Neural cell (in vitro differentiated cells): ENCODE data around the gene NMUR1. TPM values are rescaled to one million over a fixed set of nuclear protein-coding genes. Genes with fewer than 3 reads are reported as not detected.

Source experiments
- H2AFZ ChIP-seq: fragments of 200-600, 300-800 bp; sonication (generic), shearing (Covaris generic); 2 replicates; pipeline ENCODE4 v1.6.0; 2014; ENCODE audit warnings: low read depth, mild to moderate bottlenecking, antibody characterized with exemption, low read length, moderate library complexity
- H3F3A ChIP-seq: fragments of 200-600 bp; shearing (Covaris generic); 2 replicates; pipeline ENCODE4 v1.6.1; 2016; ENCODE audit warnings: mild to moderate bottlenecking, moderate library complexity, mixed read lengths, antibody characterized with exemption, low read length; ENCODE audit not compliant: insufficient read depth, poor library complexity, severe bottlenecking
- H3K27ac ChIP-seq: fragments of 200-600, 300-800 bp; sonication (generic), shearing (Covaris generic); 2 replicates; pipeline ENCODE4 v1.5.1; 2014; ENCODE audit warnings: mild to moderate bottlenecking, low read length, moderate library complexity
- H3K27me3 ChIP-seq: fragments of 300-800, 200-600 bp; sonication (generic), shearing (Covaris generic); 2 replicates; pipeline ENCODE4 v1.6.0; 2014; ENCODE audit warnings: mild to moderate bottlenecking, low read depth, low read length, moderate library complexity; ENCODE audit not compliant: insufficient read depth
- H3K36me3 ChIP-seq: fragments of 300-800, 200-600 bp; sonication (generic), shearing (Covaris generic); 2 replicates; pipeline ENCODE4 v1.5.1; 2014; ENCODE audit warnings: mild to moderate bottlenecking, antibody characterized with exemption, low read length, moderate library complexity; ENCODE audit not compliant: insufficient read depth
- H3K4me2 ChIP-seq: fragments of 300-800, 200-600 bp; sonication (generic), shearing (Covaris generic); 2 replicates; pipeline ENCODE4 v1.6.0; 2014; ENCODE audit warnings: mild to moderate bottlenecking, low read length
- H3K4me3 ChIP-seq: fragments of 300-800, 200-600 bp; sonication (generic), shearing (Covaris generic); 2 replicates; pipeline ENCODE4 v1.5.1; 2014; ENCODE audit warnings: mild to moderate bottlenecking, low read length, moderate library complexity
- H3K79me2 ChIP-seq: fragments of 200-600 bp; shearing (Covaris generic); replicated peaks from 2 replicates; pipeline ENCODE4 v1.6.0; 2014; ENCODE audit warnings: mild to moderate bottlenecking, low read length, moderate library complexity; ENCODE audit not compliant: insufficient read depth
- H3K9ac ChIP-seq: fragments of 300-800, 200-600 bp; sonication (generic), shearing (Covaris generic); 2 replicates; pipeline ENCODE4 v1.6.1; 2016; ENCODE audit warnings: mild to moderate bottlenecking, low read length, mixed read lengths
- H3K9me2 ChIP-seq: fragments of 200-600 bp; shearing (Covaris generic); 2 replicates; pipeline ENCODE4 v1.6.1; 2016; ENCODE audit warnings: mild to moderate bottlenecking, low read length, mixed read lengths; ENCODE audit not compliant: insufficient read depth
- H3K9me3 ChIP-seq: fragments of 200-600, 300-800 bp; sonication (generic), shearing (Covaris generic); 2 replicates; pipeline ENCODE4 v1.6.1; 2016; ENCODE audit warnings: mild to moderate bottlenecking, mixed run types, low read length, moderate library complexity, mixed read lengths
- H4K20me1 ChIP-seq: fragments of 200-600 bp; shearing (Covaris generic); 2 replicates; pipeline ENCODE4 v1.6.1; 2016; ENCODE audit warnings: mild to moderate bottlenecking, mixed run types; ENCODE audit not compliant: insufficient read depth
- CTCF ChIP-seq: fragments of 450-650 bp; IDR thresholded peaks from 2 replicates; pipeline ENCODE4 v1.5.1; 2014; ENCODE audit warnings: antibody characterized with exemption, mild to moderate bottlenecking, moderate library complexity; ENCODE audit not compliant: poor library complexity, severe bottlenecking
- EP300 ChIP-seq: fragments of 450-650 bp; conservative IDR thresholded peaks from 2 replicates; pipeline ENCODE4 v1.6.1; 2014; ENCODE audit warnings: antibody characterized with exemption, mild to moderate bottlenecking, moderate library complexity; ENCODE audit not compliant: poor library complexity, severe bottlenecking
- EZH2 ChIP-seq: fragments of 200-600, 300-800 bp; shearing (Covaris generic), sonication (generic); IDR thresholded peaks from 2 replicates; pipeline ENCODE4 v1.6.1; 2014; ENCODE audit warnings: antibody characterized with exemption, low read length, borderline replicate concordance, mild to moderate bottlenecking; ENCODE audit not compliant: insufficient read depth, poor library complexity, severe bottlenecking
- MXI1 ChIP-seq: fragments of 450-650 bp; conservative IDR thresholded peaks from 2 replicates; pipeline ENCODE4 v1.6.1; 2014; ENCODE audit warnings: antibody characterized with exemption, mild to moderate bottlenecking; ENCODE audit not compliant: poor library complexity, severe bottlenecking
- POLR2AphosphoS5 ChIP-seq: IDR thresholded peaks from 2 replicates; pipeline ENCODE4 v1.6.1; 2012
- RAD21 ChIP-seq: fragments of 450-650 bp; conservative IDR thresholded peaks from 2 replicates; pipeline ENCODE4 v1.6.1; 2014; ENCODE audit warnings: antibody characterized with exemption, mild to moderate bottlenecking, moderate library complexity
- REST ChIP-seq: IDR thresholded peaks from 2 replicates; pipeline ENCODE4 v1.6.1; 2012; ENCODE audit warnings: borderline replicate concordance
- SMC3 ChIP-seq: fragments of 450-650 bp; conservative IDR thresholded peaks from 2 replicates; pipeline ENCODE4 v1.6.1; 2014; ENCODE audit warnings: antibody characterized with exemption, mild to moderate bottlenecking, moderate library complexity; ENCODE audit not compliant: poor library complexity
- TAF1 ChIP-seq: IDR thresholded peaks from 2 replicates; pipeline ENCODE4 v1.6.1; 2012; ENCODE audit warnings: low read depth
- polyA plus RNA-seq: library from polyadenylated mRNA; depleted of rRNA; stranded (reverse); fragments of >200 nt; gene quantifications from 2 replicates; pipeline ENCODE4 v1.2.3, GENCODE V29; 2014

The NMUR1 gene
- polyA plus RNA-seq, 1 donor from 2014 or later: not detected

- Histone ChIP-seq H3K9ac (no peak overlapping the region), H3K4me2 (no peak overlapping the region), H3F3A (no peaks in the 10 kb centered on the region), H3K27ac (no peak overlapping the region), H3K36me3 (no peaks in the 10 kb centered on the region), H3K27me3 (no peaks in the 10 kb centered on the region), H3K9me3 (no peaks in the 10 kb centered on the region), H3K79me2 (no peaks in the 10 kb centered on the region), H3K9me2 (no peaks in the 10 kb centered on the region), H2AFZ (no peak overlapping the region), H4K20me1 (no peaks in the 10 kb centered on the region), H3K4me3 (no peak overlapping the region)
- TF ChIP-seq EP300 (no peak), POLR2AphosphoS5 (no peak), RAD21 (no peak), TAF1 (no peak), SMC3 (no peak), MXI1 (no peak), CTCF (no peak), REST (no peak), EZH2 (no peak)
These were observed 46.2 kb upstream of the NMUR1 start for GRCh38 chr2:231576465-231576864.

- Histone ChIP-seq H3F3A (no peaks in the 10 kb centered on the region), H2AFZ (no peak overlapping the region), H3K36me3 (no peaks in the 10 kb centered on the region), H3K4me3 (no peak overlapping the region), H3K27ac (no peak overlapping the region), H3K27me3 (no peaks in the 10 kb centered on the region), H3K9me2 (no peaks in the 10 kb centered on the region), H4K20me1 (no peaks in the 10 kb centered on the region), H3K9ac (no peak overlapping the region), H3K9me3 (no peaks in the 10 kb centered on the region), H3K4me2 (no peak overlapping the region), H3K79me2 (no peaks in the 10 kb centered on the region)
- TF ChIP-seq REST: no peak
- no peak for TF ChIP-seq RAD21
- no peak for TF ChIP-seq MXI1
- TF ChIP-seq EZH2: no peak
- no peak for TF ChIP-seq EP300
- TF ChIP-seq CTCF: no peak
- TF ChIP-seq SMC3: no peak
- no peak for TF ChIP-seq POLR2AphosphoS5
- TF ChIP-seq TAF1: no peak
These were observed 45.5 kb upstream of the NMUR1 start for GRCh38 chr2:231575612-231576256.
